H9 (cell line): Measurements from ENCODE around the gene DBH. TPM values are rescaled to one million over a fixed set of nuclear protein-coding genes. Genes with fewer than 3 reads are reported as not detected.

Experiments used
- DNase-seq: peaks from one replicate; pipeline ENCODE4 v3.0.0-alpha.2; 2017
- H2AFZ ChIP-seq: one replicate; pipeline ENCODE4 v1.6.1; 2013; ENCODE audit warnings: mild to moderate bottlenecking, low read length, control low read depth, moderate library complexity
- H2AK5ac ChIP-seq: 2 replicates; pipeline ENCODE4 v1.6.1; 2013; ENCODE audit warnings: low read length, control low read depth, mixed read lengths; ENCODE audit not compliant: insufficient read length
- H2BK120ac ChIP-seq: one replicate; pipeline ENCODE4 v1.6.1; 2013; ENCODE audit warnings: low read depth, mild to moderate bottlenecking, low read length, control low read depth, inconsistent platforms; ENCODE audit not compliant: poor library complexity, severe bottlenecking
- H2BK12ac ChIP-seq: 2 replicates; pipeline ENCODE4 v1.6.1; 2013; ENCODE audit warnings: low read length, control low read depth, mixed read lengths, low read depth; ENCODE audit not compliant: insufficient read length
- H2BK15ac ChIP-seq: 2 replicates; pipeline ENCODE4 v1.6.1; 2013; ENCODE audit warnings: low read depth, low read length, control low read depth
- H2BK20ac ChIP-seq: one replicate; pipeline ENCODE4 v1.6.1; 2013; ENCODE audit warnings: low read depth, mild to moderate bottlenecking, low read length, control low read depth, inconsistent platforms; ENCODE audit not compliant: poor library complexity, severe bottlenecking
- H2BK5ac ChIP-seq: 2 replicates; pipeline ENCODE4 v1.6.1; 2013; ENCODE audit warnings: low read length, control low read depth, mixed read lengths; ENCODE audit not compliant: insufficient read length
- H3K14ac ChIP-seq: 2 replicates; pipeline ENCODE4 v1.6.1; 2013; ENCODE audit warnings: low read length, control low read depth; ENCODE audit not compliant: insufficient read depth
- H3K18ac ChIP-seq: 2 replicates; pipeline ENCODE4 v1.6.1; 2013; ENCODE audit warnings: low read depth, mild to moderate bottlenecking, mixed read lengths, low read length, control low read depth; ENCODE audit not compliant: insufficient read length
- H3K23ac ChIP-seq: 2 replicates; pipeline ENCODE4 v1.6.1; 2013; ENCODE audit warnings: low read length, control low read depth, mixed read lengths, low read depth; ENCODE audit not compliant: insufficient read length
- H3K23me2 ChIP-seq: 2 replicates; pipeline ENCODE4 v1.6.1; 2013; ENCODE audit warnings: low read depth, mild to moderate bottlenecking, mixed read lengths, low read length, control low read depth; ENCODE audit not compliant: insufficient read length, poor library complexity, severe bottlenecking
- H3K27ac ChIP-seq: 2 replicates; pipeline ENCODE4 v1.5.1; 2013; ENCODE audit warnings: low read length, control low read depth, mixed read lengths, low read depth; ENCODE audit not compliant: insufficient read length
- H3K27me3 ChIP-seq: 2 replicates; pipeline ENCODE4 v1.6.1; 2013; ENCODE audit warnings: low read length, control low read depth, inconsistent platforms; ENCODE audit not compliant: insufficient read depth
- H3K4ac ChIP-seq: 2 replicates; pipeline ENCODE4 v1.6.1; 2013; ENCODE audit warnings: low read depth, mild to moderate bottlenecking, control low read depth, inconsistent platforms, low read length, moderate library complexity
- H3K4me1 ChIP-seq: 2 replicates; pipeline ENCODE4 v1.6.1; 2013; ENCODE audit warnings: low read length, control low read depth, inconsistent platforms; ENCODE audit not compliant: insufficient read depth
- H3K4me2 ChIP-seq: 2 replicates; pipeline ENCODE4 v1.6.1; 2013; ENCODE audit warnings: low read length, control low read depth, mixed read lengths; ENCODE audit not compliant: insufficient read length, insufficient read depth
- H3K56ac ChIP-seq: 2 replicates; pipeline ENCODE4 v1.6.1; 2013; ENCODE audit warnings: low read depth, mild to moderate bottlenecking, mixed read lengths, low read length, control low read depth; ENCODE audit not compliant: insufficient read length
- H3K79me1 ChIP-seq: 2 replicates; pipeline ENCODE4 v1.6.1; 2013; ENCODE audit warnings: low read depth, mild to moderate bottlenecking, moderate library complexity, low read length, control low read depth, inconsistent platforms; ENCODE audit not compliant: insufficient read depth, poor library complexity, severe bottlenecking
- H3K79me2 ChIP-seq: 2 replicates; pipeline ENCODE4 v1.6.1; 2013; ENCODE audit warnings: low read length, control low read depth, inconsistent platforms; ENCODE audit not compliant: insufficient read depth
- H3K9ac ChIP-seq: 2 replicates; pipeline ENCODE4 v1.6.1; 2013; ENCODE audit warnings: low read length, control low read depth, mixed read lengths; ENCODE audit not compliant: insufficient read length; ENCODE audit errors: extremely low read depth
- H3K9me3 ChIP-seq: one replicate; pipeline ENCODE4 v1.6.1; 2013; ENCODE audit warnings: low read depth, low read length, inconsistent platforms; ENCODE audit not compliant: control insufficient read depth
- H3T11ph ChIP-seq: one replicate; pipeline ENCODE4 v1.6.1; 2013; ENCODE audit warnings: mild to moderate bottlenecking, low read length, control low read depth, inconsistent platforms
- H4K20me1 ChIP-seq: one replicate; pipeline ENCODE4 v1.6.1; 2013; ENCODE audit not compliant: control insufficient read depth, insufficient read length, insufficient read depth
- H4K5ac ChIP-seq: 2 replicates; pipeline ENCODE4 v1.6.1; 2013; ENCODE audit warnings: low read depth, mild to moderate bottlenecking, mixed read lengths, low read length, control low read depth; ENCODE audit not compliant: insufficient read length
- H4K8ac ChIP-seq: replicated peaks from 2 replicates; pipeline ENCODE4 v1.6.1; 2013; ENCODE audit warnings: low read length, control low read depth, mixed read lengths, low read depth; ENCODE audit not compliant: insufficient read length
- H4K91ac ChIP-seq: 2 replicates; pipeline ENCODE4 v1.6.1; 2013; ENCODE audit warnings: low read depth, mild to moderate bottlenecking, moderate library complexity, mixed read lengths, low read length, control low read depth; ENCODE audit not compliant: insufficient read length
- H3K27ac Mint-ChIP-seq, 3 experiments: 2 replicates in 2 of 3; 3 replicates in 1 of 3; pipeline ENCODE4 v1.8.0; 2020 to 2021; ENCODE audit warnings: mixed read lengths in 3 of 3, mild to moderate bottlenecking in 1 of 3, moderate library complexity in 1 of 3
- H3K27me3 Mint-ChIP-seq: 2 replicates; pipeline ENCODE4 v1.8.0; 2021; ENCODE audit warnings: low read depth, mild to moderate bottlenecking, moderate library complexity, mixed read lengths
- H3K36me3 Mint-ChIP-seq, 3 experiments: 2 replicates in 2 of 3; 3 replicates in 1 of 3; pipeline ENCODE4 v1.8.0; 2020 to 2021; ENCODE audit warnings: low read depth in 3 of 3, mixed read lengths in 3 of 3; ENCODE audit not compliant: insufficient read depth in 1 of 3
- H3K4me1 Mint-ChIP-seq, 2 experiments: 2 replicates each; pipeline ENCODE4 v1.8.0; 2020; ENCODE audit warnings: mixed read lengths in 2 of 2
- H3K4me3 Mint-ChIP-seq, 2 experiments: 2 replicates in 1 of 2; 3 replicates in 1 of 2; pipeline ENCODE4 v1.8.0; 2020 to 2021; ENCODE audit warnings: mild to moderate bottlenecking in 2 of 2, mixed read lengths in 2 of 2, moderate library complexity in 1 of 2
- H3K9me3 Mint-ChIP-seq, 2 experiments: 2 replicates in 1 of 2; 3 replicates in 1 of 2; pipeline ENCODE4 v1.8.0; 2020; ENCODE audit warnings: mild to moderate bottlenecking in 2 of 2, mixed read lengths in 2 of 2, moderate library complexity in 1 of 2
- CTCF ChIP-seq: fragments of 200-600 bp; sonication (generic); conservative IDR thresholded peaks from 3 replicates; pipeline ENCODE4 v1.8.0; 2021; ENCODE audit warnings: antibody characterized with exemption, mild to moderate bottlenecking
- WGBS: extraction: QIAGEN DNeasy Blood & Tissue Kit; methylation state at CpG from one replicate; pipeline ENCODE4 v1.1.7; 2013; ENCODE audit warnings: missing lambda C conversion rate, low lambda C conversion rate, mixed read lengths; ENCODE audit not compliant: insufficient read length; ENCODE audit errors: extremely low coverage; 5-methylcytosine and 5-hydroxymethylcytosine counted together
- total RNA-seq: library from RNA; stranded (reverse); gene quantifications from 2 replicates; pipeline ENCODE4 v1.2.1, GENCODE V29; 2021

DBH gene
- total RNA-seq, 1 experiment from 2014 or later = not detected

DNA sequence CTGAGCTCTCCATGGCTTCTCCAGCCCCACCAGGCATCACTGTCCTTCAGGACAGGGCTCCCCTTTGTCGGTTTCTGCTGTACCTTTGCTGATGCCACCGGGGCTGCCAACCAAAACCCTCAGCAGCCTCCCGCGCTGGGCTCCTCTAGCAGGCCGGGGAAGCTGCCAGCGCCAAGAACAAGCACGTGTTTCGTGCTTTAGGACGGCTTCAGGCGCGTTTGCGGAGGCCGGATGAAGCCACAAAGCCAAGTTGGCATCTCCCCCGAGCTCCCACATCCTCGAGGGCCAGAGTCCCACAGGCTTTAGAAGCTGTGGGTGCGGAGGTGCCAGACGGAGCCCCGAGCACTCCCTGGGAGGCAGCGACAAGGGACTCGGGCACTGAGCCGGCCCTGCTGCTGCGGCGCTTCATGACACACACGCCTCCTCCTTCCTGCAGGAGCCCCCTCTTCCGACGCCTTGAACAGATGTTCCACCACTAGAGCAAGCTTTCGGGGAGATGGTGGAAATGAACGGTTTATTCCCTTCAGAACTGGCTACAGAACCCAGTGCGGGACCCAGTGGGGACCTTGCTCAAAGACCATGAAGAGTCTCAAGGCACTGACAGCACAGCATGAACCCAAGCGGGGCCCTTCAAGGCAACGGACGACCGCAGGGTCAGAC, 65.3 kb downstream of the DBH start:
- Histone ChIP-seq H3K27me3 (no peaks in the 10 kb centered on the region), H3K14ac (no peak overlapping the region; the same call in 1 of the 2 replicates), H4K91ac (no peak overlapping the region), H3T11ph (no peak overlapping the region), H4K20me1 (no peaks in the 10 kb centered on the region), H3K79me1 (no peaks in the 10 kb centered on the region), H2BK120ac (no peak overlapping the region), H3K9ac (no peak overlapping the region), H3K18ac (no peak overlapping the region), H2AFZ (no peak overlapping the region), H3K56ac (no peak overlapping the region), H4K8ac (no peak overlapping the region), H2BK20ac (no peak overlapping the region), H4K5ac (no peak overlapping the region), H2AK5ac (no peak overlapping the region), H2BK5ac (no peak overlapping the region), H3K4me2 (no peak overlapping the region), H3K79me2 (no peaks in the 10 kb centered on the region), H2BK15ac (no peak overlapping the region), H3K27ac (no peak overlapping the region), H3K9me3 (no peaks in the 10 kb centered on the region), H3K23ac (no peak overlapping the region), H3K4ac (no peak overlapping the region), H2BK12ac (no peak overlapping the region), H3K4me1 (no peaks in the 10 kb centered on the region), H3K23me2 (no peaks in the 10 kb centered on the region)
- no CpG with 5 or more reads among the region's 33 CpGs for WGBS
- Mint-ChIP-seq H3K4me3 (no peak overlapping the region), H3K27ac (no peak overlapping the region; a peak in 1 of 7 replicates), H3K4me1 (peaks cover 0 to 12% of the 10 kb centered on the region in 2 experiments; a peak in 3 of 4 replicates), H3K27me3 (no peaks in the 10 kb centered on the region), H3K36me3 (peaks cover 0 to 2% (median 0%) of the 10 kb centered on the region in 3 experiments; a peak in 1 of 7 replicates), H3K9me3 (no peaks in the 10 kb centered on the region)
- no peak for DNase-seq
- no peak for TF ChIP-seq CTCF
